Ishikawa (cell line): Measurements from ENCODE around the gene GABRR2.

ENCODE experiments used
- CEBPB ChIP-seq: IDR thresholded peaks from 2 replicates; pipeline ENCODE4 v1.6.1; 2012
- CREB1 ChIP-seq: IDR thresholded peaks from 2 replicates; pipeline ENCODE4 v1.6.1; 2012; ENCODE audit warnings: low read depth
- EGR1 ChIP-seq: IDR thresholded peaks from 2 replicates; pipeline ENCODE4 v1.6.1; 2012
- EP300 ChIP-seq: IDR thresholded peaks from 2 replicates; pipeline ENCODE4 v1.6.1; 2012; ENCODE audit warnings: borderline replicate concordance
- FOXM1 ChIP-seq: IDR thresholded peaks from 2 replicates; pipeline ENCODE4 v1.6.1; 2012; ENCODE audit warnings: low read depth, borderline replicate concordance
- NFIC ChIP-seq: IDR thresholded peaks from 2 replicates; pipeline ENCODE4 v1.6.1; 2012
- RAD21 ChIP-seq: IDR thresholded peaks from 2 replicates; pipeline ENCODE4 v1.6.1; 2012; ENCODE audit warnings: low read depth
- TAF1 ChIP-seq: IDR thresholded peaks from 2 replicates; pipeline ENCODE4 v1.6.1; 2012; ENCODE audit warnings: low read depth, mild to moderate bottlenecking
- TCF12 ChIP-seq: IDR thresholded peaks from 2 replicates; pipeline ENCODE4 v1.6.1; 2012; ENCODE audit warnings: low read depth
- TEAD4 ChIP-seq: IDR thresholded peaks from 2 replicates; pipeline ENCODE4 v1.6.1; 2012
- YY1 ChIP-seq: IDR thresholded peaks from 2 replicates; pipeline ENCODE4 v1.6.1; 2012; ENCODE audit warnings: low read depth
- ZBTB7A ChIP-seq: IDR thresholded peaks from 2 replicates; pipeline ENCODE4 v1.6.1; 2012; ENCODE audit warnings: low read depth
- TF ChIP-seq, protein P1 (sequence below): IDR thresholded peaks from 2 replicates; pipeline ENCODE4 v1.6.1; 2012
- TF ChIP-seq, protein P2 (sequence below): IDR thresholded peaks from 2 replicates; pipeline ENCODE4 v1.6.1; 2012; ENCODE audit warnings: low read depth, mild to moderate bottlenecking
- TF ChIP-seq, protein P3 (sequence below): IDR thresholded peaks from 2 replicates; pipeline ENCODE4 v1.6.1; 2012

GABRR2 gene

DNA sequence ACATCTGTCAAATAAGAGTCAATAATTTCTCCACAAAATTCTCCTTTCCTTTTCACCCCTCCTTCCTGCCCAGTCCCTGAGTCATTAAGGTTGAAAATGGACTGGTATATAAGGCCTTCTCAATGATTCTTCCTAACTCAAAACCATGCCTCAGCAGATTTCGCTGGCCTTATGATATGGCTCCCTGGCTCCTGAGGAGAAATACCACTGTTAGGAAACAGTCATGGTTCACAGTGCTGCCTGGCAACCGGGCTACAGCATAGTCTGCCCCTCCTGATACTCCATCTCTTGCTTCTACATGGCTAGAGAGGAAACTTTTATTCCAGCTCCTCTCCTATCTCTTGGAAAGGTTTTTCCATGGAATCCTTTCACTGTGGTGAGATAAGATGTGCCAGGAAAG lies 32.7 kb upstream of the GABRR2 start:
- TF ChIP-seq TEAD4 = no peak
- TF ChIP-seq TCF12 = no peak
- no peak for TF ChIP-seq NFIC
- no peak for TF ChIP-seq FOXM1
- TF ChIP-seq CREB1 = no peak
- TF ChIP-seq YY1 = no peak
- TF ChIP-seq, protein P1, sequence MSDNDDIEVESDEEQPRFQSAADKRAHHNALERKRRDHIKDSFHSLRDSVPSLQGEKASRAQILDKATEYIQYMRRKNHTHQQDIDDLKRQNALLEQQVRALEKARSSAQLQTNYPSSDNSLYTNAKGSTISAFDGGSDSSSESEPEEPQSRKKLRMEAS = no peak
- TF ChIP-seq, protein P2, sequence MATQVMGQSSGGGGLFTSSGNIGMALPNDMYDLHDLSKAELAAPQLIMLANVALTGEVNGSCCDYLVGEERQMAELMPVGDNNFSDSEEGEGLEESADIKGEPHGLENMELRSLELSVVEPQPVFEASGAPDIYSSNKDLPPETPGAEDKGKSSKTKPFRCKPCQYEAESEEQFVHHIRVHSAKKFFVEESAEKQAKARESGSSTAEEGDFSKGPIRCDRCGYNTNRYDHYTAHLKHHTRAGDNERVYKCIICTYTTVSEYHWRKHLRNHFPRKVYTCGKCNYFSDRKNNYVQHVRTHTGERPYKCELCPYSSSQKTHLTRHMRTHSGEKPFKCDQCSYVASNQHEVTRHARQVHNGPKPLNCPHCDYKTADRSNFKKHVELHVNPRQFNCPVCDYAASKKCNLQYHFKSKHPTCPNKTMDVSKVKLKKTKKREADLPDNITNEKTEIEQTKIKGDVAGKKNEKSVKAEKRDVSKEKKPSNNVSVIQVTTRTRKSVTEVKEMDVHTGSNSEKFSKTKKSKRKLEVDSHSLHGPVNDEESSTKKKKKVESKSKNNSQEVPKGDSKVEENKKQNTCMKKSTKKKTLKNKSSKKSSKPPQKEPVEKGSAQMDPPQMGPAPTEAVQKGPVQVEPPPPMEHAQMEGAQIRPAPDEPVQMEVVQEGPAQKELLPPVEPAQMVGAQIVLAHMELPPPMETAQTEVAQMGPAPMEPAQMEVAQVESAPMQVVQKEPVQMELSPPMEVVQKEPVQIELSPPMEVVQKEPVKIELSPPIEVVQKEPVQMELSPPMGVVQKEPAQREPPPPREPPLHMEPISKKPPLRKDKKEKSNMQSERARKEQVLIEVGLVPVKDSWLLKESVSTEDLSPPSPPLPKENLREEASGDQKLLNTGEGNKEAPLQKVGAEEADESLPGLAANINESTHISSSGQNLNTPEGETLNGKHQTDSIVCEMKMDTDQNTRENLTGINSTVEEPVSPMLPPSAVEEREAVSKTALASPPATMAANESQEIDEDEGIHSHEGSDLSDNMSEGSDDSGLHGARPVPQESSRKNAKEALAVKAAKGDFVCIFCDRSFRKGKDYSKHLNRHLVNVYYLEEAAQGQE = no peak
- TF ChIP-seq TAF1 = no peak
- no peak for TF ChIP-seq ZBTB7A
- no peak for TF ChIP-seq EGR1
- TF ChIP-seq, protein P3, sequence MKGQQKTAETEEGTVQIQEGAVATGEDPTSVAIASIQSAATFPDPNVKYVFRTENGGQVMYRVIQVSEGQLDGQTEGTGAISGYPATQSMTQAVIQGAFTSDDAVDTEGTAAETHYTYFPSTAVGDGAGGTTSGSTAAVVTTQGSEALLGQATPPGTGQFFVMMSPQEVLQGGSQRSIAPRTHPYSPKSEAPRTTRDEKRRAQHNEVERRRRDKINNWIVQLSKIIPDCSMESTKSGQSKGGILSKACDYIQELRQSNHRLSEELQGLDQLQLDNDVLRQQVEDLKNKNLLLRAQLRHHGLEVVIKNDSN = no peak
- no peak for TF ChIP-seq CEBPB
- no peak for TF ChIP-seq RAD21

DNA sequence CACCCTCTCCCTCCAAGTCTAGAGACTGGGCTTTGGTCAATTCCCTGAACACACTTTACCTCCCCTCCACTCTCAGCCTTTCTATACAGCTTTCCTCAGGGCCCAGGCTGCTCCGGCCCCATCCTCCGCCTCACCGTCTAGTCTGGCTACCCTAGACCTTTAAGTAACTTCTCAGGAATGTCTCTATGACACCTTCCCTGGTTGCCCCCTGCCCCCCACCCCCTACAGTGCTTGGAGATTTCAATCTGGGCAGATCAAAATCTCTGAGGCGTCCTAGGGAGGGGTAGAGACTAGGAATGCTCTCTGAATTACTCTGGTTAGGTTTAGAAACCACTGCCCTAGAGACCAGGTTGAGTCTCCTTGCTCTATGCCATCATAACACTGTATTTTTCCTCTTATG lies 31.3 kb upstream of the GABRR2 start:
- TF ChIP-seq NFIC (no peak), YY1 (no peak), CREB1 (no peak), EGR1 (no peak), TCF12 (no peak), TEAD4 (no peak), FOXM1 (no peak), EP300 (no peak), RAD21 (no peak), ZBTB7A (no peak), TAF1 (no peak), CEBPB (no peak)
- TF ChIP-seq, protein P1 = no peak
- TF ChIP-seq, protein P2 = no peak
- TF ChIP-seq, protein P3 = no peak

DNA sequence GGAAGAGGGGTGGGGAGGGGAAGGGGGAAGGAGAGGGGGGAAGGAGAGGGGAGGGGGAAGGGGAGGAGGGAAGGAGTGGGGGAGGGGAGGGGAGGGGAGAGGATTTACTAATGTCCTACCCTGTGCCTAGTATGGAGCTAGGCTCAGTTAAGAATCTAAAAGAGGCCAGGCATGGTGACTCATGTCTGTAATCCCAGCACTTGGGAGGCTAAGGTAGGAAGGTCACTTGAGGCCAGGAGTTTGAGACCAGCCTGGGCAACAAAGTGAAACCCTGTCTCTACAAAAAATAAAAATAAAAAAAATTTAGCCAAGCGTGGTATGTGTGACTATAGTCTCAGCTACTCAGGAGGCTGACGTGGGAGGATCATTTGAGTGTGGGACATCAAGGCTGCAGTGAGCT lies 24.5 kb upstream of the GABRR2 start:
- TF ChIP-seq EGR1 (no peak), FOXM1 (no peak), EP300 (no peak), RAD21 (no peak)

DNA sequence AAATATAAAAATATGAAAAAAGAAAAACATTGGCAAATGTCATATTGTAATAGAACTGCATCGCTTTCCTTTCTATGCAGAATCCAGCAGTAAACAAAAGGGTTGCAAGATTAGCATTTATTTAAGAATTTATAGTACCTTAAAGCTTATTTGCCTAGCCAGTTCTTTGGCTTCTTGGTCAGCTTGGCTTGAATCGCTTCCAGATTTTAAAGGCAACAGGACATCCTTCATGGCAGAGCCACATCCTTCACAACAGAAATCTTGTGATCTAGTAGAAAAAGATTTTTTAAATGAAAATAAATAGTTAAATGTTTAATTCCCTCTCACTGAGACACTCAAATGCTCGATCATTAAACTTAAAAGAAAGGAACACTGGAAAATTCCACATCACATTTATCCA lies 20.1 kb upstream of the GABRR2 start:
- TF ChIP-seq TEAD4 (no peak), NFIC (no peak), TAF1 (no peak), YY1 (no peak), CEBPB (no peak), TCF12 (no peak), ZBTB7A (no peak)
- TF ChIP-seq, protein P2 = no peak
- TF ChIP-seq, protein P1 = no peak

DNA sequence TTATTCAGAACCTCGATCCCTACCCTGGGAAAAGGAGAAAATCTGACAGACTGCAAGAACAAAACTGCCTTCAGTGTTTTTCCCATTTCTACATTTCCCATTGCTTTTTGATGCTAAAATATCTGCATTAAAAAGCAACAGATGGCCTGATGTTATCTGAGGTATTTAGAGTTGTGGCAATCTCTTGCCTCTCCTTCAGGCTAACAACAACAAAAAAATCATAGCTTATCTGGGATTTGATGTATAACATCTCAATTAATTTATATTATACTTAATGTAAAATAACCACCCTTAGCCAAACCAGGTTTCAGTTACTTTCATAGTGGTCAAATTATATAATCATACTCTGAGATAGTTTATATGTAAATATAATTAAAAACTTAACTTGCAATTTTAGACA lies 15.8 kb upstream of the GABRR2 start:
- TF ChIP-seq, protein P1 = no peak
- TF ChIP-seq TCF12 (no peak), NFIC (no peak), TEAD4 (no peak), CEBPB (no peak), TAF1 (no peak), EGR1 (no peak), RAD21 (no peak), ZBTB7A (no peak), CREB1 (no peak), YY1 (no peak), FOXM1 (no peak), EP300 (no peak)
- TF ChIP-seq, protein P2 = no peak
- TF ChIP-seq, protein P3 = no peak
